Hematopoietic multipotent progenitor cell treated with erythropoietin and hydrocortisone succinate and interleukin-3 and kit ligand, for 4 days (in vitro differentiated cells): ENCODE data around the gene KLK15.
A peak's percentile ranks its signal among the peaks of the same experiment; 100 is the strongest.
"Not testable (repeated sequence)": the region's sequence is repeated elsewhere in the genome, so short reads cannot be mapped to it uniquely, and the experiment has no call there.

Source experiments
- DNase-seq: peaks from one replicate; pipeline ENCODE4 v3.0.0-alpha.2; 2015

The KLK15 gene

DNA sequence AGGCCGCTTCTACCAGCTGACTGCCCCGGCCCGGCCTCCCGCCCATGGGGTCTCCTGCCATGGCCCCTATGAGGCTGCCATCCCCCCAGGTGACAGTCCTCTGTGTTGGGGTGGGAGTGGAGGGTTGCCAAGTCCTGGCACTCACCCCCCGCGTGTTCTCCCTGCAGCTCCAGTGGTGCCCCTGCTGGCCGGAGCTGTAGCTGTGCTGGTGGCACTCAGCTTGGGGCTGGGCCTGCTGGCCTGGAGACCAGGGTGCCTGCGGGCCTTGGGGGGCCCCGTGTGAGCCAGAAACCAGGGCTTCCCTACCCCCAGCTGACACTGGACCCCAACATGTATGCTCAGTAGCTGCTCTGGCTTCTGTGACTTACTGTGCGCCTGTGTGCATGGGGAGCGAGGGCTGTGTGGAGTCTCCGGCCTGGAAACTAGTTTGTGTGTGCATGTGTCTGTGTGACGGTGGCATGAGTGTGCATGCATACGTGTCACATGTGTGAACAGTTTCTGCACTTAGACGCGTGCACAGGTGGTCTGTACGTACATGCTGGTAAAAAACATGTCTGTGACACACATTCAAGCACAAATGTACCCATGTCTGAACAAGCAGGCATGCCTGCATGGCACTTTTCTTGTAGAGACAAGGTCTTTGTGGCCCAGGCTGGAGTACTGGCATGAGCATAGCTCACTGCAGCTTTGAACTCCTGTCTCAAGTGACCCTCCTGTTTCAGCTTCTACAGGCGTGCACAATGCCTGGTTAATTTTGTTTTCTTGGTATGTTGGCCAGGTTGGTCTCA is 38.3 kb downstream of the KLK15 start:
- peak; percentile 83 for DNase-seq

DNA sequence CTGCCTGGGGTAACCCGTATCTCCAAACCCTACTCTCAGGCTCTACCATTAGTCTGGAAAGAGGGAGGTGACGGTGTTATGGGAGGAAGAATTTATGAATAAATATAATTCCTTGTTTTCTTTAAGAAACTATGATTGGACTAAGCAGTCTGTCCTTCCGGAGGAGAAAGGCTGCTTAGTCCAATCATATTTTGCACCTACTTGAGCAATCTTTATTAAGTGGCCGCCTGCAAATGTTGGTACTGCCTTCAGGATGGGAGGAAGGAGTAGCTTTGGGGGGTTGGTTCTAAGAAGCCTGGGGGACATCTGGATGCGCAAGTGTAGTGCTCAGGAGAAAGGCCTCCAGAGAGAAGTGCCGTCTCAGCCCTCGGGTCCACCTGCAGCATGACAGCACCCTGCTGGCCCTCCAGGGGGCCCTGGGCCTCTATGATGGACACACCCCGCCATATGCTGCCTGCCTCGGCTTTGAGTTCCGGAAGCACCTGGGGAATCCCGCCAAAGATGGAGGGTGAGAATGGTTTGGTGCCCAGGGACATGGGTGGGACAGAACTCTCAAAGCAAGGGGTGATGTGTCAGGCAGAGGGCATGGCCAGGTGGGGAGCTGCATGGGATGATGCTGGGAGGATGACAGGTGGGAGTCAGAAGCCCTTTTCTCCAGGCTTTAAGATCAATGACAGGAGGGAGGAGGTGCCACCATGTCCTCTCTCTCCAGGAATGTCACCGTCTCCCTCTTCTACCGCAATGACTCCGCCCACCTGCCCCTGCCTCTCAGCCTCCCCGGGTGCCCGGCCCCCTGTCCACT is 39.1 kb downstream of the KLK15 start:
- peak; percentile 74 for DNase-seq

DNA sequence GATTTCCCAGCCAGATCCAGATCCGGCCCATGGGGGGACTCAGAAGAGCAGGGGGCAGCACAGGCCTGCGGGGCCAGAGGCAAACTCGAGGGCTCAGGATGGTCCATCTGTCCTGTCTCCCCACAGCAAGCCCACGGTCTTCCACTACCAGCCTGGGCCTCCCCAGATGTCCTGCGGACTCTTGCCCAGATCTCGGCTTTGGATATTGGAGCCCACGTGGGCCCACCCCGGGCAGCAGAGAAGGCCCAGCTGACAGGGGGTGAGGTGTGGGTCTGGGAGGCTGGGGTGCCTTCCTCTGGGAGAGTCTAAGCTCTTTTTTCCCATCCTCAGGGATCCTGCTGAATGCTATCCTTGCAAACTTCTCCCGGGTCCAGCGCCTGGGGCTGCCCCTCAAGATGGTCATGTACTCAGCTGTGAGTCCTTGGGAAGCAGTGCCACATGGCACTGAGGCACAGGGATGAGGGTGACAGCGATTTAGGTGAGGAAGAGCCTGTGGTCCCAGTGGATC is 39.8 kb downstream of the KLK15 start:
- no peak for DNase-seq

DNA sequence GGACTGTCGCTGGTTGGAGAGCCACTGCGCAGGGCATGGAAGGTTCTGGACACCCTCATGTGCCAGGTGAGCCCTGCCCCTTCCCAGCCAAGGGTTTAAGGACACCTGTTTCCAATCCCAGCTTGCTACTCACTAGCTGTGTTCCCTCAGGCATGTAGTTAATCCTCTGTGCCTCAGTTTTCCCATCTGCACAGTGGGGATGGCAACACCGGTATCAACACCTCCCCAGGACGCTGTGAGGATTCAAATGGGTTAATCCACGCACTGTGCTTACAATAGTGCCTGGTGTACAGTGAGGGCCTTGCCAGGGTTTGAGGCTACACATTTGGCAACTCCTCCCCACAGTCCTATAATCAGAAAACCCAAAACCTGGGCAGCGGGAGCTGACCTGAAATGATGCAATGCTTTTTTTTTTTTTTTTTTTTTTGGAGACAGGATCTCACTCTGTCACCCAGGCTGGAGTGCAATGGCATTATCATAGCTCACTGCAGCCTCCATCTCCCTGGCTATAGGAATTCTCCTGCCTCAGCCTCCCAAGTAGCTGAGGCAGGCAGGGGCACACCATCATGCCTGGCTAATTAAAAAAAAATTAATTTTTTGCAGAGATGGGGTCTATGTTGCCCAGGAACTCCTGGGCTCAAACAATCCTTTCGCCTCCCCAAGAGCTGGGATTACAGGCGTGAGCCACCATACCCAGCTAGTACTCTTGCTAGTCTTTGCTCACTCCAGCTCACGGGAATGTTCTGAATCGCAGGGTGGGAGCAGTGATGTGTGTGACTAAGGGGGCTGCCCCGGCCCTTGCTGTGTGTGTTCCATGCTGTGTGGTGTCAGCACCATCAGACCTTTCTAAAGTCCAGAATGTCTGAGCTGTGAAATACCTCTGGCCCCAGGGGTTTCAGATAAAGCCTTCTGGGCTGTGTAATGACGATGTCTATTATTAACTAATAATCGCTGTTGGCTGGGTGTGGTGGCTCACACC is 40.8 kb downstream of the KLK15 start:
- no peak for DNase-seq

DNA sequence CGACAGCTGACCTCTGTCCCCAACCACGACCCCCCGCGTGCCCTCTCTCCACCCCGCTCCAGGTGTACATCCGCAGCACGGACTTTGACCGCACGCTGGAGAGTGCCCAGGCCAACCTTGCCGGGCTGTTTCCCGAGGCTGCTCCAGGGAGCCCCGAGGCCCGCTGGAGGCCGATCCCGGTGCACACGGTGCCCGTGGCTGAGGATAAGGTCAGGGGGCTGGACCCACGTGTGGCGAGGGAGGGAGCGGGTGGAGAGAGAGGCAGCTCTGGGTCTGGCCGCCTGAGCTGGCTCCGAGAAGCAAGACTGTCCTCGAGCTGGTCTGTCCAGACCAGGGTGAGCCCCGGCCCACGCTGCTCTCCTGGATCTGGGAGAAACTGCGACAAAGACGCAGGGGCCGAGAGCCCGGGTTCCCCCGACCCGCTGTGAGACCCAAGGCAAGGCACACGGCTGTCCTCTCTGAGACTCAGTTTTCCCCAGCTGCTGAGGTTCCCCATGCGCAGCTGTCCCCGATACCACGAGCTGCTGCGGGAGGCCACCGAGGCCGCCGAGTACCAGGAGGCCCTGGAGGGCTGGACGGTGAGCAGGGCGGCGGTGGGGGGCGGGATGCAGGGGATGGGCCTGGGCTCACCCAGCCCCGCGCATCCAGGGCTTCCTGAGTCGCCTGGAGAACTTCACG is 41.6 kb downstream of the KLK15 start:
- no peak for DNase-seq

DNA sequence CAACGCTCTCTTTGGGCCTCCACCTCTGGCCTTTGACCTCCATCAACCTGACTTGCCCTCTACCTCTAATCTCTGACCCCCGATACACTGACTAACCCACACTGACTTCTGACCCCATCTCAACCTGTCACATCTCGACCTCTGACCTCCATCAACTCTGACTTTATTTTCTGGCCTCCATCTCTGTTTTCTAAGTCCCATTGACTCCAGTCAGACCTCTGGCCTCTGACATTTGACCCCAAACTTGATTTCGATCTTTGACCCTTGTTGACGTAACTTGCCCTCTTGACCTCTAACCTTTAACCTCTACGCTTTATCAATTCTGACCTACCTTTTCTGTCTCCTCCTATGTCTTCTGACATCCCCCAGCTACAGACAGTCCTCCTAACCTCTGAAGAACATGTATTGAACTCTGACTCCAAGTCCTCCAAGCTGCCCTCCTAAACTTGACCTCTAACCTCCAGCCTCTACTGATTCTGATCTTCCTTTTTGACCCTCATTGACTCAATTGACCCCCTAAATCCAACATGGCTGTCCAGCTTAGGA is 42.4 kb downstream of the KLK15 start:
- DNase-seq, result no peak

DNA sequence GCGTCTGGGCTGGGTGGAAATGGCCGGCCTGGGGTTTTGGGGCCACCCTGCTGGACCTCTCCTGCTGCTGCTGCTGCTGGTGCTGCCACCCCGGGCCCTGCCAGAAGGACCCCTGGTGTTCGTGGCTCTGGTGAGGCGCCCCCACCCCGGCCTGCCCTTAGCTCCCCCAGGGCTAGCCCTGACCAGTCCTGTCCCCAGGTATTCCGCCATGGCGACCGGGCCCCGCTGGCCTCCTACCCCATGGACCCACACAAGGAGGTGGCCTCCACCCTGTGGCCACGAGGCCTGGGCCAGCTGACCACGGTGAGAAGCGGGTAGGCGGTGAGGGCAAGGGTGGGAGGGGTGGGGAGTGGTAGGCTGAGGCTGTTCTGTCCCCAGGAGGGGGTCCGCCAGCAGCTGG is 43.0 kb downstream of the KLK15 start, which contains the start of gene ACP4:
Gene ACP4, plus strand, starts transcription at position 20 of the 400 bp plus-strand sequence. Its CDS starts 0 bp downstream, at position 20.
- no peak for DNase-seq

DNA sequence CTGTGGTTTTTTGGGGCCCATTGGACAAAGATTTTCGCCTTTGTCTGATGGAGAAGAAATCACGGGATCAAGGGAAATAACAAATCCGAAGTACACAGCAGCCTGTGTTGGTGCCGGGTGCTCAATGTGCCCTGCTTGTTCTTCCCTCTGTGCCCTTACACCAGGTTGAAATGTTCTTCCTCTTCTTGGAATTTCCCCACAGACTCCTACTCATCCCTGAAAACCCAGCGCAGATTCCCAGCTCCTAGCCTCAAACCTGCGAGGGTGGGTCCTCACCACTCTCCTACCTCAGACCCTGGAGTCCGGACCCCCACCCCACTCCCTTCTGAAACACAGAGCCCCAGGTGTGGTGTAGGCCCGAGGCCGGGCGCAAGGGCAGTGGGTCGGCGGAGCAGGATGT is 48.0 kb downstream of the KLK15 start:
- no peak for DNase-seq

DNA sequence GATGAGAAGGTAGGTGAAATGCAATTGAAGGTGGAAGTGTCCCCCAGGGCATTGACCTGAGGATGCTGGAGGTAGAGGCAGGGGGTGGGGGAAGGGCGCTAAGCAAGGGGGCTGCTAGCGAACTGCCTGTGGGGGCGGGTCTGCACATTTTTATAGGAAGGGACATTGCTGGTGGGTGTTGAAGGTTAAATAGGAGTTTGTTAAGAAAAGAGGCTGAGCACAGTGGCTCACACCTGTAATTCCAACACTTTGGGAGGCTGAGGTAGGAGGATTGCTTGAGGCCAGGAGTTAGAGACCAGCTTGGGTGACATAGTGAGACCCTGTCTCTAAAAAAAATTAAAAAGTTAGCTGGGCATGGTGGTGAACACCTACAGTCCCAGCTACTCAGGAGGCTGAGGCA is 48.7 kb downstream of the KLK15 start:
- no peak for DNase-seq

DNA sequence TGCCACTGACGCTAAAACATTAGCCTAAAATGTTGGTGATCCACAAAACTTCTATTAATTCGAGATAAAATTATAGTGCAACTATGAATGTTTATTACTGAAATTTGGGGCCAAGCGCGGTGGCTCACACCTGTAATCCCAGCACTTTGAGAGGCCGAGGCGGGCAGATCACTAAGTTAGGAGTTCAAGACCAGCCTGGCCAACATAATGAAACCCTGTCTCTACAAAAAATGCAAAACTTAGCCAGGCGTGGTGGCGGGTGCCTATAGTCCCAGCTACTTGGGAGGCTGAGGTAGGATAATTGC is 49.6 kb downstream of the KLK15 start:
- DNase-seq, result not testable (repeated sequence)

DNA sequence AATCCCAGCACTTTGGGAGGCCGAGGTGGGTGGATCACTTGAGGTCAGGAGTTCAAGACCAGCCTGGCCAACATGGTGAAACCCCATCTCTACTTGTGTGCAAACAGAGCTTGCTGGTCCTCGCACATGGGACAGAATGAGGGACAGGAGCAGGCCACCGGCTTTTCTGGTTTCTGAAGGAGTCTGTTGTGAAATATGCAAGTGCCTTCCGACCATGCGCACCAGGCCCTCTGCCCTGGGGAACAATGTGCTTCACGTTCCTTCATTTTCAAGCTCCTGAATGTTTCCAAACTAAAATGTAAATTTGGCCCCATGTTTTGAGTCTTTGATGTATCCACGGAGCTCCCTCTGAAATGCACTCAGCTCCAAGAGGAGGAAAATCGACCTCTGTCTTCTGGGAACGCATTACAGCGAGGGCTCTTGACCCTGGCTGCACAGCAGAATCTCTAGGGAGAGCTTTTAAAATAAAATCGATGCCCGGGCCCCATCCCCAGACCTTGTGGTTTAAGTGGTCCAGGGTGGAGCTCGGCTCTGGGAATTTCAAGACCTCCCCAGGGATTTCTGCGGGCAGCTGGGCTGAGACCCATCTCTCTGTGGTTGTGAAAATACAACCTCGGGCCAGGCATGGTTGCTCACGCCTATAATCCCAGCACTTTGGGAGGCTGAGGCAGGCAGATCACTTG is 52.5 kb downstream of the KLK15 start:
- DNase-seq, result no peak

DNA sequence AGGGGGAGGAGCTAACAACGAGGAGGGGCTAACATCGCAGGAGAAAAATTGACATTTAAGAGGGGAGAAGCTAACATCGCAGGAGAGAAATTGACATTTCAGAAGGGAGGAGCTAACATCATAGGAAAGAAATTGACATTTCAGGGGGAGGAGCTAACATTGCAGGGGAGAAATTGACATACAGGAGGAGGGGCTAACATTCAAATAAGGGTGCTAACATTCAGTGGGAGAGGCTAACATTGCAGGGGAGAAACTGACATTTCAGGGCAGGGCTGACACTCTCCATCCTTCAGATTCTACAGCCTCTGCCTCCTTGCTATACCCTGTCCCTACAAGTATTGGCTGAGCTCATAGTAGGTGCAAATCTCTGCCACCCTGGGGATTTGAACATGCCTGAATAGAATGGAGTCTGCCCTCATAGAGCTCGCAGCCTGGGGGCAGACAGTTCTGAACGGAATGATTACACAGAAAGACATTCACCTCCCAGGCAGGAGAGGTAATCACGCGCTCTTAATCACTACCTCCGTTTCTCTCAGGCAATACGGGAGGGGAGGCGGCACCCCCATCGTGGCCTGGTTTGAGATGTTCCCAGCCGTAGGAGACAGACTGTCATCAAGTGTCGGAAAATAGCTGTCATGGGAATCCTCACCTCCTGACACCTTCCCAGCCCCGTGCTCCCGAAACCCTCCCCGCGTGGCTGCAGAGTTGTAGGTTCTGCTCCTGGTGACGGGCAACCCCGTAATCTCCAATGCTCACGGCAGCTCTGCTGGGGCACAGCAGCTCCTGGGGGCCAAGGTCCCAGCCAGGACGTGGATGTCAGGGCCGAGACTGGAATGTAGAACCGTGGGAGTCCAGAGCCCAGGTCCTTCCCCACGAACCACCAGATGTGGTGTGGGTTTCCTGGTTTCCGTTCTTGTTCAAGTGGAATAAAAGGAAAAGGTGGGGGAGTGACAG is 53.6 kb downstream of the KLK15 start:
- DNase-seq, result no peak

DNA sequence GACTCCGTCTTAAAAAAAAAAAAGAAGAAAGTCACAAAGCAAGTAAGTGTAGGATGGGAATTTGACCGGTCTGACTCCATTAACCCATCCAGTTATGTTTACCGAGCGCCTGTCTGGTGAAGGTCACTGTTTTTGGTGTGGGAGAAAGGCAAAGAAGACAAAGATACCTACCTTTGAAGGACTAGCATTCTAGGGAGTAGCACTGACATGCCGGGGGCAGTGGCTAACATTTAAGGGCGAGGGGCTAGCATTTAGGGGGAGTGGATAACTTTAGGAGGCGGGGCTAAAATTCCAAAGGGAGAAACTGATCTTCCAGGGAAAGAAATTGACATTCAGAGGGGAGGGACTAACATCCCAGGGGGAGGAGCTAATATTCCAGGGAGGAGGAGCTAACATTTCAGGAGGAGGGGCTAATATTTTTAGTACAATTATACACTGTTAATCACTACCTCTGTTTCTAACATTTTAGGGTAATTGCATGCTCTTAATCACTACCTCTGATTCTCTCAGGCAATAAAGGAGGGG is 54.4 kb downstream of the KLK15 start:
- no peak for DNase-seq

DNA sequence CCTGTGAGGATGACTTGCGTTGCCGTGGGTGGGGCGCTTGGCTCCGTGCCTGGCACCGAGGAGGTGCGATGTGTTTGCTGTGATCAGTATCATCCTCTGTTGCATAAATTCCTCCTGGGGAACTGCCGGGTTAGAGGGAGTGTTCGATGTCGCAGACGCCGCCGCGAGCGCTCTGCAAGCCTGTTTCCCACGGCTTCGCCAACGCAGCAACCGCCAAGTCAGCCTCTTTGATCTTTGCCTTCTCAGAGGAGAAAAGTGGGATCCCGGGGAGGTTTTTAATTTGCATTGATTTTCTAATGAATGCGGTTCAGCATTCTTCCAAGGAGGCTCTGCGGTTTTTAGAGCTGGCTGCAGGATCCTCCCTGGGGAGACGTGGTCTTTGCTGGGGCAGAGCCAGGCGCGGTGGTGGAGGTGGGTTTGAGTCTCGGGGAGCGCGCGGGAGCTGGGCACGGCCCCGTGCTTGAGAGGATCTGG is 55.5 kb downstream of the KLK15 start:
- DNase-seq, result peak; percentile 62

DNA sequence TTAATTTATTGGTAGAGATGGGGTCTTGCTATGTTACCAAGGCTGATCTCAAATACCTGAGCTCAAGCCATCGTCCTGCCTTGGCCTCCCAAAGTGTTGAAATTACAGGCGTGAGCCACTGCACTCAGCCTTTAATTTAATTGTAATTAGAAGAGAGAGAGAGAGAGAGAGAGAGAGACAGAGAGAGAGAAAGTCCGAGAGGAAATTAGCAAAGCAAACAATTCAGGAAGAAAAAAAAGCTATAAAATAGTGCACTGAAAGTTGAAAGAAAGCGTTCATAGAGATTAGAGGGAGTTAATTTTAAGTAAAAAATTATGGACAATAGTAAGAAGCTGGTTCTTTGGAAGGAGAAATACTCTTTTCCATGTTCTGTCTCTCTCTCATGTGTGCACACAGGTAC is 56.1 kb downstream of the KLK15 start:
- DNase-seq, result no peak

DNA sequence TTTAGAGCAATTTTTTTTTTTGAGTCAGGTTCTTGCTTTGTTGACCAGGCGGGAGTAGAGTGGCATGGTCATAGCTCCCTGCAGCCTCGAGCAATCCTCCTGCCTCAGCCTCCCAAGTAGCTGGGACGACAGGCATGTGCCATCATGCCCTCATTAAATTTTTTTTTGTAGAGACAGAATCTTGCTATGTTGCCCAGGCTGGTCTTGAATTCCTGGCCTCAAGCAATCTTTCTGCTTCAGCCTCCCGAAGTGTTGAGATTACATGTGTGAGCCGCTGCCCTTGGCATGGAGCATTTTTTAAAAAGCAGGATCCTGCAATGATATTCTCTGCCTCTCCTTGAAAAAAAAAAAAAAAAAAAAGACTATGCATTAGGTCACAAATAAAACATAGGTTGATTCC is 57.2 kb downstream of the KLK15 start:
- no peak for DNase-seq
